ENCODE results near the gene CCDC192.

CCDC192 gene

DNA sequence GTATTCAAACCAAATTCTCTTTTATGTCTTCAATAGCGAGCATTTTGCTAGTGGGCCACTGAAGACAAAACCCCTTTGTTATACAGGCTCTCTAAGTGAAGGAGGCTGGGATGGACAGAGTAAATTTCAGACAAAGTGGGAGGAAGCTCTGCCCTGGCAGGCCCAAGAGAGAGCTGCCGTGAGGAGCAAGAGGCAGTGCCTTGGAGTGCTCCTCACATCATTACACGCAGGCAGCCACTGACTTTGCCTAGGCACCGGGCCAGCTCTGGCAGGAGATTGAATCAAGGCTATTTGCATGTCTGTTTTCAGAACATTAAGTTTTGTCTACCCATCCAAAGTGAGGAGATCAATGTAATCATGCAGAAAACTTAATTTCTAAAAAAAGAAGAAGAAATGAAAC is 167.7 kb downstream of the CCDC192 start:
- no peak overlapping the region for H3K4me3 ChIP-seq (ENCODE audit: low read length)
- no peaks in the 10 kb centered on the region for H3K9me3 ChIP-seq (ENCODE audit: insufficient read depth, low read length)
- H3K4me1 ChIP-seq (ENCODE audit: low read length) = peaks cover 24% of the 10 kb centered on the region
- H3K9ac ChIP-seq (ENCODE audit: low read length) = no peak overlapping the region
- peaks cover 4% of the 10 kb centered on the region; the same call in 1 of the 2 replicates for H3K27me3 ChIP-seq (ENCODE audit: low read depth, low read length)
- no peak overlapping the region for H2AFZ ChIP-seq (ENCODE audit: low read depth, low read length)
- H3K4me2 ChIP-seq (ENCODE audit: low read length) = peak overlapping the region; percentile 37
- TF ChIP-seq EZH2phosphoT487 (IDR thresholded peaks at IDR 0.05; ENCODE audit: low read depth) = no peak
- TF ChIP-seq, protein P1, sequence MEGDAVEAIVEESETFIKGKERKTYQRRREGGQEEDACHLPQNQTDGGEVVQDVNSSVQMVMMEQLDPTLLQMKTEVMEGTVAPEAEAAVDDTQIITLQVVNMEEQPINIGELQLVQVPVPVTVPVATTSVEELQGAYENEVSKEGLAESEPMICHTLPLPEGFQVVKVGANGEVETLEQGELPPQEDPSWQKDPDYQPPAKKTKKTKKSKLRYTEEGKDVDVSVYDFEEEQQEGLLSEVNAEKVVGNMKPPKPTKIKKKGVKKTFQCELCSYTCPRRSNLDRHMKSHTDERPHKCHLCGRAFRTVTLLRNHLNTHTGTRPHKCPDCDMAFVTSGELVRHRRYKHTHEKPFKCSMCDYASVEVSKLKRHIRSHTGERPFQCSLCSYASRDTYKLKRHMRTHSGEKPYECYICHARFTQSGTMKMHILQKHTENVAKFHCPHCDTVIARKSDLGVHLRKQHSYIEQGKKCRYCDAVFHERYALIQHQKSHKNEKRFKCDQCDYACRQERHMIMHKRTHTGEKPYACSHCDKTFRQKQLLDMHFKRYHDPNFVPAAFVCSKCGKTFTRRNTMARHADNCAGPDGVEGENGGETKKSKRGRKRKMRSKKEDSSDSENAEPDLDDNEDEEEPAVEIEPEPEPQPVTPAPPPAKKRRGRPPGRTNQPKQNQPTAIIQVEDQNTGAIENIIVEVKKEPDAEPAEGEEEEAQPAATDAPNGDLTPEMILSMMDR (IDR thresholded peaks at IDR 0.05; ENCODE audit: low read depth, low read length) = no peak
- H3K79me2 ChIP-seq (ENCODE audit: low read length) = no peaks in the 10 kb centered on the region
- no peaks in the 10 kb centered on the region for H4K20me1 ChIP-seq (ENCODE audit: insufficient read depth, low read length)
- no peak overlapping the region for H3K27ac ChIP-seq (ENCODE audit: low read length)
- no peaks in the 10 kb centered on the region for H3K36me3 ChIP-seq (replicated peaks; ENCODE audit: low read depth, low read length)

DNA sequence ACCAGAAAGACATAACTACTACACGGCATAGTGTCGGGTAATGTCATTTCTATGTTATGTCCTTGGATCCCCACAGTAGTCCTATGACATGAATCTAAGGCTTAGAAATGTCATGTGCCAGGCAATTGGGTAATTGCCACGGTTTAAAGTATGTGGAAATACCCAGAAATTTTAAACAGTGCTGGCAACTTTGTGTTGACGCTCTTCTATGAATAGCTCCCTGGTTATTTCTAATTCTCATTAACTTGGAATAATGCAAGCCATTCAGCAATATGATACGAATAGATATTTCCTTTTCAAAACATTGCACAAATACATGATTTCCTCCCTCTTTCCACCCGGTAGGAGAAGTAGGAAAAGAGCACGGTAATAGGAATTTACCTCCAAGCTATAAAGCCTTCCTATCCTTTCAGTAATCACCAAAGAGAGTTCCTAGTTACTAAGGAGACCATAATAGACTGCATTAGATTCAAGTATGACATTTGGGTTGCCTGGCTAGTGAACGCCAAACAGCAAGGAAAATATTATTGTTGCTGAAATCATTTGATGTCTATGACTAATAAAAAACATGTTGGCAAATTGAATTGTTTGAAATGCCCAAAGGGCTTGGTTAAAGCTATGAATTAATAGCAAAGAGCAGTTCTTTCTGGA is 168.4 kb downstream of the CCDC192 start:
- TF ChIP-seq EZH2phosphoT487 (IDR thresholded peaks at IDR 0.05; ENCODE audit: low read depth) = no peak
- TF ChIP-seq, protein P1 (IDR thresholded peaks at IDR 0.05; ENCODE audit: low read depth, low read length) = no peak
- Histone ChIP-seq H3K79me2 (ENCODE audit: low read length) (no peaks in the 10 kb centered on the region), H3K27me3 (ENCODE audit: low read depth, low read length) (peaks cover 4% of the 10 kb centered on the region; the same call in 1 of the 2 replicates), H4K20me1 (ENCODE audit: insufficient read depth, low read length) (no peaks in the 10 kb centered on the region), H3K4me1 (ENCODE audit: low read length) (peaks cover 32% of the 10 kb centered on the region), H3K36me3 (replicated peaks; ENCODE audit: low read depth, low read length) (no peaks in the 10 kb centered on the region), H3K9me3 (ENCODE audit: insufficient read depth, low read length) (no peaks in the 10 kb centered on the region), H3K4me2 (ENCODE audit: low read length) (peak overlapping the region; percentile 37), H3K9ac (ENCODE audit: low read length) (no peak overlapping the region), H2AFZ (ENCODE audit: low read depth, low read length) (no peak overlapping the region), H3K27ac (ENCODE audit: low read length) (no peak overlapping the region), H3K4me3 (ENCODE audit: low read length) (no peak overlapping the region)

DNA sequence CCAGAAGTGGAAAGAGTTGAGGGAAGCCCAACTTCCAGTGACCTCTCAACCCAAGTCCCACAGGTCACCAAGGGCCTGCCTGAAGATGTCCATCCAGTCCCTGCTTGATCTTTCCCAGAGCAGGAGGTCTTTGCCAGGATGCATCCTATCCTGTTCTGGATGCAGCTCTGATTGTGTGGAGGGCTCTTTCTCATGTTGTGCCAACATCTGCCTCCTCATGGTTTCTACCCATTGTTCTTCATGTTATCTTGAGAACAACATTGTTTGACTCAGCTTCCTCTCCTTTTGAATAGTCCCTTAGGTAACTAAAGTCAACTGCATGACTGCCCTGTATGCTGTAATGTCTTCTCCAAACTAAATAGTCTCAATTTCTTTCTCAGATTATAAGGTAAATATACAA is 169.3 kb downstream of the CCDC192 start:
- peaks cover 4% of the 10 kb centered on the region; the same call in 1 of the 2 replicates for H3K27me3 ChIP-seq (ENCODE audit: low read depth, low read length)
- H3K27ac ChIP-seq (ENCODE audit: low read length) = no peak overlapping the region
- H3K9me3 ChIP-seq (ENCODE audit: insufficient read depth, low read length) = no peaks in the 10 kb centered on the region
- no peak overlapping the region for H3K4me2 ChIP-seq (ENCODE audit: low read length)
- peaks cover 34% of the 10 kb centered on the region for H3K4me1 ChIP-seq (ENCODE audit: low read length)
- no peak overlapping the region for H3K4me3 ChIP-seq (ENCODE audit: low read length)
- H3K36me3 ChIP-seq (replicated peaks; ENCODE audit: low read depth, low read length) = no peaks in the 10 kb centered on the region
- no peaks in the 10 kb centered on the region for H4K20me1 ChIP-seq (ENCODE audit: insufficient read depth, low read length)
- TF ChIP-seq, protein P1 (IDR thresholded peaks at IDR 0.05; ENCODE audit: low read depth, low read length) = no peak
- no peak for TF ChIP-seq EZH2phosphoT487 (IDR thresholded peaks at IDR 0.05; ENCODE audit: low read depth)
- no peak overlapping the region for H2AFZ ChIP-seq (ENCODE audit: low read depth, low read length)
- no peak overlapping the region for H3K9ac ChIP-seq (ENCODE audit: low read length)
- no peaks in the 10 kb centered on the region for H3K79me2 ChIP-seq (ENCODE audit: low read length)

DNA sequence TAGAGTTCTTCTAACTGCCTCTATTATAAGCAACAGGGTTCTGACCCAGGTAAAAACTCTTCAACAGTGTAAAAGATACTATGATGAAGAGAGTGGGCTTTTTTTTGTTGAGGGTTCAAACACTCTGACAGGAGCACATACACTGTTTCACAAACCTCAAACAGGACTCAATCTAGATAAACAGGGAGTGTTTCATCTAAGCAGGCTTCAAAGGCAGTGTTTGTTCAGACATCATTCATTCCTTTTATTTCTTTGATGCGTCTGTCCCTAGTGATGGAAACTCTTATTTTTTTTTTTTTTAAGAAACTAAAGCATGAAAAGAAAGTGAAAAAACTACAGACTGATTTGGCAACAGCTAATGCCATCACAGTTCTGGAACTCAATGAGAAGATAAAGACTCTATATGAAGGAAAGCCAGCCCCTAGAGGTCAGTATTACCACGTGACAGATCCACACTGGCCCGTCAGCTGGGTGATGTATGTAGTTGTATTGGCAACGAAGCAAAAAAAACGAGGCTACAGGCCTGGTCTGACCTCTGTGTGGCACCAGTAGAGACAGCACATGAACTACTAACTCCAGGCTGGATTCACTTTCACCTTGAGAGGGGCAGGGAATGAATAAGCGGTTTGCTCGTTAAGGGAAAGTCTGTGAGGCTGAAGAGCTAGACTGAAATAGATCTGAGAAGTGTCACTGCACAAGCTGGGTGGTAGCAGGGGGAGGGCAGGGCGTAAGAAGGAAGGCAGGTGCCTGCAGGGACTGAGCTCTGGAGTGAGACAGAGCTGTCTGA is 172.2 kb downstream of the CCDC192 start:
- peak overlapping the region; percentile 61; the same call in 1 of the 2 replicates for H2AFZ ChIP-seq (ENCODE audit: low read depth, low read length)
- peak overlapping the region; percentile 73 for H3K4me2 ChIP-seq (ENCODE audit: low read length)
- peak overlapping the region; percentile 40 for H3K27ac ChIP-seq (ENCODE audit: low read length)
- H3K4me1 ChIP-seq (ENCODE audit: low read length) = peaks cover 32% of the 10 kb centered on the region
- H3K27me3 ChIP-seq (ENCODE audit: low read depth, low read length) = 0 out of 2 replicates have a peak, but pooled peaks cover 4% of the 10 kb centered on the region
- no peak for TF ChIP-seq EZH2phosphoT487 (IDR thresholded peaks at IDR 0.05; ENCODE audit: low read depth)
- TF ChIP-seq, protein P1 (IDR thresholded peaks at IDR 0.05; ENCODE audit: low read depth, low read length) = peak; percentile 48
- H3K79me2 ChIP-seq (ENCODE audit: low read length) = no peaks in the 10 kb centered on the region
- no peak overlapping the region for H3K9ac ChIP-seq (ENCODE audit: low read length)
- H3K9me3 ChIP-seq (ENCODE audit: insufficient read depth, low read length) = no peaks in the 10 kb centered on the region
- no peaks in the 10 kb centered on the region for H3K36me3 ChIP-seq (replicated peaks; ENCODE audit: low read depth, low read length)
- no peaks in the 10 kb centered on the region for H4K20me1 ChIP-seq (ENCODE audit: insufficient read depth, low read length)
- peak overlapping the region; percentile 61 for H3K4me3 ChIP-seq (ENCODE audit: low read length)
